ENCODE results near the gene ECT2L. TPM values are rescaled to one million over a fixed set of nuclear protein-coding genes. Genes with fewer than 3 reads are reported as not detected.

Gene ECT2L
- total RNA-seq, 1 donor from 2014 or later, result not detected

- H2AFZ ChIP-seq (ENCODE audit: low read depth, low read length), result no peak overlapping the region
- H4K20me1 ChIP-seq (ENCODE audit: insufficient read depth, low read length), result peaks cover 30% of the 10 kb centered on the region
- peak; percentile 69 for FAIRE-seq
- Mint-ChIP-seq H3K9me3 (ENCODE audit: unreplicated experiment) (no peaks in the 10 kb centered on the region), H3K27me3 (ENCODE audit: low read depth, unreplicated experiment) (no peaks in the 10 kb centered on the region), H3K27ac (ENCODE audit: unreplicated experiment) (no peak overlapping the region), H3K36me3 (ENCODE audit: low read depth, unreplicated experiment) (no peaks in the 10 kb centered on the region), H3K4me1 (ENCODE audit: low read depth, unreplicated experiment) (peaks cover 12% of the 10 kb centered on the region), H3K4me3 (ENCODE audit: unreplicated experiment) (no peak overlapping the region)
- peak; percentile 46 for DNase-seq (ENCODE audit: low read depth)
- no peak overlapping the region for H3K9ac ChIP-seq (ENCODE audit: low read length)
- H3K79me2 ChIP-seq (ENCODE audit: insufficient read depth, low read length), result peaks cover 91% of the 10 kb centered on the region
- no peak overlapping the region for H3K27ac ChIP-seq (ENCODE audit: low read depth, low read length)
- peak overlapping the region; percentile 52 for H3K4me2 ChIP-seq (ENCODE audit: low read length)
- H3K27me3 ChIP-seq (ENCODE audit: insufficient read depth, low read length), result no peaks in the 10 kb centered on the region
- H3K9me3 ChIP-seq (ENCODE audit: insufficient read depth, low read depth, low read length), result no peaks in the 10 kb centered on the region
- H3K4me1 ChIP-seq (ENCODE audit: insufficient read depth, low read length), result peaks cover 13% of the 10 kb centered on the region
- no peaks in the 10 kb centered on the region for H3K36me3 ChIP-seq (ENCODE audit: insufficient read depth, low read length)
- H3K4me3 ChIP-seq (ENCODE audit: insufficient read depth, low read depth, low read length), result no peak overlapping the region
- TF ChIP-seq CTCF (IDR thresholded peaks at IDR 0.05; ENCODE audit: insufficient read depth, low read depth, low read length) (no peak), EZH2 (IDR thresholded peaks at IDR 0.05; ENCODE audit: insufficient read depth, low read length) (no peak)
Observed at GRCh38 chr6:138953451-138953850, 157.6 kb downstream of the ECT2L start.

Other genes starting within 250 kb of the ECT2L start
- 9.3 and 9.5 TPM in 2 replicates for gene CCDC28A, start 22.3 kb upstream of the ECT2L start, total RNA-seq
- gene REPS1, start 192.2 kb downstream of the ECT2L start, total RNA-seq, result 31.7 and 39.1 TPM in 2 replicates
- gene ABRACL, start 232.7 kb downstream of the ECT2L start, total RNA-seq, result 46.6 and 66.0 TPM in 2 replicates